ENCODE data around the gene ULK1.

DNA sequence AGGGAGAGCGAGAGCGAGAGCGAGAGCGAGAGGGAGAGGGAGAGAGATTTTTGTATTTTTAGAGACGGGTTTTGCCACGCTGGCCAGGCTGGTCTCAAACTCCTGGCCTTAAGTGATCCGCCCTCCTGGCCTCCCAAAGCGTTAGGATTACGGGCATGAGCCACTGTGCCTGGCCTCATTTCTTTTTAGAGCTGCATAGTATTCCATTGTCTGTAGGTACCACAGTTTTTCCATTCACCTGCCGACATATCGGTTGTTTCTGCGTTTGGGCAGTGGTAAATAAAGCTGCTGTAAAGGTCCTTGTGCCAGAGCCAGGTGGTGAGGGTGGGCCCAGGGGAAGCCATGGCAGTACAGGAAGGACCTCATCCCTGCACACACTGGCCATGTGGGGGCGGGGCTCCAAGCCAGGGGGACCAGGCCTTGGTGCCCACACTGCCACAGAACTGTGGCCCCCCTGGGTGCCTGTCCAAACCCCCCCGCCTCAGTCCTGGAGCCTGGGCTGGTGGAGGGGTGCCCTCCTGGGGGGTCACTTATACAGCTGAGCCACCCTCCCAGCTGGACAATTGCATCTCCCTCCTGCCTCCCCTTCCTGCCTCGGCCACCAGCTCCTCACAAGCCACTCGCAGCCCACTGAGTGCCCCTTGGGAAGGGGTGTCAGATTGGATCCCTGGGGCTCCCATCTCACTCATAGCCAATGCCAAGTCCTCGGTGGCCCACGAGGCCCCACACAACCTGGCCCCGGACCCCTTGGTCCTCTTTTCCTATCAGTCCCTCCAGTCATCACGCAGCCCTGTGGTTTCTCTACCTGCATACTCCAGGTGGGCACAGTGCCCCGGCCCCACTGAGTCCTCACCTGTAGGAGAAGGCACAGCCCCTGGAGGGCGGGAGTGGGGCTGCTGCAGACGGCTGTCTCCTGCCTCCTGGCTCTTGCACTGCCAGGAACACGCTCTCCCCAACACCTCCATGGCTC lies 33.0 kb downstream of the ULK1 start:
- TF ChIP-seq, protein P1, sequence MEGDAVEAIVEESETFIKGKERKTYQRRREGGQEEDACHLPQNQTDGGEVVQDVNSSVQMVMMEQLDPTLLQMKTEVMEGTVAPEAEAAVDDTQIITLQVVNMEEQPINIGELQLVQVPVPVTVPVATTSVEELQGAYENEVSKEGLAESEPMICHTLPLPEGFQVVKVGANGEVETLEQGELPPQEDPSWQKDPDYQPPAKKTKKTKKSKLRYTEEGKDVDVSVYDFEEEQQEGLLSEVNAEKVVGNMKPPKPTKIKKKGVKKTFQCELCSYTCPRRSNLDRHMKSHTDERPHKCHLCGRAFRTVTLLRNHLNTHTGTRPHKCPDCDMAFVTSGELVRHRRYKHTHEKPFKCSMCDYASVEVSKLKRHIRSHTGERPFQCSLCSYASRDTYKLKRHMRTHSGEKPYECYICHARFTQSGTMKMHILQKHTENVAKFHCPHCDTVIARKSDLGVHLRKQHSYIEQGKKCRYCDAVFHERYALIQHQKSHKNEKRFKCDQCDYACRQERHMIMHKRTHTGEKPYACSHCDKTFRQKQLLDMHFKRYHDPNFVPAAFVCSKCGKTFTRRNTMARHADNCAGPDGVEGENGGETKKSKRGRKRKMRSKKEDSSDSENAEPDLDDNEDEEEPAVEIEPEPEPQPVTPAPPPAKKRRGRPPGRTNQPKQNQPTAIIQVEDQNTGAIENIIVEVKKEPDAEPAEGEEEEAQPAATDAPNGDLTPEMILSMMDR (IDR thresholded peaks at IDR 0.05): no peak
- no peak for TF ChIP-seq POLR2A (IDR thresholded peaks at IDR 0.05)

Data from adrenal gland (tissue), 5 donors.